AG09319 (cell line): ENCODE data around the gene GAS6.

Source experiments
- DNase-seq: peaks from one replicate; pipeline ENCODE4 v3.0.0-alpha.2; 2010; ENCODE audit warnings: low read depth; ENCODE audit errors: extremely low read depth
- CTCF ChIP-seq: IDR thresholded peaks from 2 replicates; pipeline ENCODE4 v1.5.1; 2011; ENCODE audit warnings: low read depth, mild to moderate bottlenecking, inconsistent platforms, low read length, moderate library complexity

The GAS6 gene

GRCh38 chr13:113770937-113771336, 92.9 kb downstream of the GAS6 start:
- no peak for DNase-seq
- no peak for TF ChIP-seq CTCF
